Measurements from ENCODE around the gene CHRNA5. TPM values are rescaled to one million over a fixed set of nuclear protein-coding genes. Genes with fewer than 3 reads are reported as not detected.

Gene CHRNA5
- total and polyA plus RNA-seq, 2 donors from 2014 or later = 0.41 to 0.76 TPM

DNA sequence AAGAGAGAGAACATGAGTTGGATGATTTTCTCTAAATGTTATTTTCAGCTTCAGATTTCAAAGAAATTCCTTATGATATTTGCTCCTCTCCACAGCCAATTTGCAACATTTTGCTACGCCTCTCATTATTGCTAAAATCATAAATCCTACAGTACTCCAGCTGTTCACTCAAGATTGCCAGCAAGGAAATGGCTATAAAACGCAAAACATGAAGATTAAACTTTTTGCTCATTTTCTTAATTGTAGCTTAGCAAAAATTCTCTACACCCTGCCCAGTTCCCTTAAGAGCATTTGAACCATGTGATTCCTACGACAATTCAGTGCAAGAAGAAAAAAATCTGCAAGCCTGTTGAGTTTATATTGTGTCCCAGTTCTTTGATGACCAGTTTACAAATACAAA is 48.7 kb downstream of the CHRNA5 start:
- no peaks in the 10 kb centered on the region for H3K4me1 ChIP-seq (ENCODE audit: control insufficient read depth in 2 of 3, insufficient read depth in 2 of 3, low read depth in 1 of 3, low read length in 3 of 3)
- no peak for TF ChIP-seq CTCF (IDR thresholded peaks at IDR 0.05; ENCODE audit: borderline replicate concordance, extremely low read depth, insufficient read depth)
- DNase-seq (peak in 1 of 5 donors; percentile 57), FAIRE-seq (no peak)
- no peaks in the 10 kb centered on the region for H3K9me3 ChIP-seq (ENCODE audit: control insufficient read depth in 2 of 3, insufficient read depth in 1 of 3, low read length in 3 of 3)
- H3K36me3 ChIP-seq (ENCODE audit: control insufficient read depth in 2 of 3, insufficient read depth in 3 of 3, low read length in 3 of 3) = no peaks in the 10 kb centered on the region
- no peak overlapping the region for H3K9ac ChIP-seq (ENCODE audit: low read length in 3 of 3)
- intact Hi-C loops (cut with DNase I) = no loop called here
- H3K27ac ChIP-seq (ENCODE audit: low read depth in 2 of 2, low read length in 2 of 2) = no peak overlapping the region
- peaks cover 2% of the 10 kb centered on the region for H3K27me3 ChIP-seq (ENCODE audit: control insufficient read depth, insufficient read depth, low read length)
- no peak overlapping the region for H3K4me3 ChIP-seq (ENCODE audit: low read length in 3 of 3)

DNA sequence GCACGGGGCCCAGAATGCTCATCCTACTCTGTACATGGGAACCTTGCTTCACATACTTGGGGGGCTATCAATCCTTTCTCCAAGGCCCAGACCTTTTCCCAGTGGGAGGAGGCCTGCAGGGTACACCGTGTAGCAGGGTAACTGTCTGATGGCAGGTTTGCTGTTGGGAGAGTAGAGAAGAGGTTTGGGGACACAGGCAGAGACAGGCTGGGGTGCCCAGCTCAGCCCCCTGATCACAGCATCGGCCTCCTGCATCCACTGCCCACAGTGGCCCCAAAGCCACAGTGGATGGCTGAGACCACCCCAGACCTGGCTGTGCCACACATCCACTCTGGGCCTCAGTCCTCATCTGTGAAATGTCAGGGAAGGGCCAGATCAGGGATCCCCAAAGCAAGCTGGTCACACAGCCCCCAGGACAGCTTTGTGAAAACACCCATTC is 49.9 kb downstream of the CHRNA5 start:
- peaks cover 3% of the 10 kb centered on the region for H3K27me3 ChIP-seq (ENCODE audit: control insufficient read depth, insufficient read depth, low read length)
- no peaks in the 10 kb centered on the region for H3K9me3 ChIP-seq (ENCODE audit: control insufficient read depth in 2 of 3, insufficient read depth in 1 of 3, low read length in 3 of 3)
- no peak for DNase-seq
- H3K4me1 ChIP-seq (ENCODE audit: control insufficient read depth in 2 of 3, insufficient read depth in 2 of 3, low read depth in 1 of 3, low read length in 3 of 3) = no peaks in the 10 kb centered on the region
- H3K36me3 ChIP-seq (ENCODE audit: control insufficient read depth in 2 of 3, insufficient read depth in 3 of 3, low read length in 3 of 3) = no peaks in the 10 kb centered on the region
- no peak overlapping the region for H3K9ac ChIP-seq (ENCODE audit: low read length in 3 of 3)
- no peak overlapping the region for H3K4me3 ChIP-seq (ENCODE audit: low read length in 3 of 3)
- intact Hi-C loops (cut with DNase I) = no loop called here
- no peak overlapping the region for H3K27ac ChIP-seq (ENCODE audit: low read depth in 2 of 2, low read length in 2 of 2)
- no peak for FAIRE-seq
- no peak for TF ChIP-seq CTCF (IDR thresholded peaks at IDR 0.05; ENCODE audit: borderline replicate concordance, extremely low read depth, insufficient read depth)

DNA sequence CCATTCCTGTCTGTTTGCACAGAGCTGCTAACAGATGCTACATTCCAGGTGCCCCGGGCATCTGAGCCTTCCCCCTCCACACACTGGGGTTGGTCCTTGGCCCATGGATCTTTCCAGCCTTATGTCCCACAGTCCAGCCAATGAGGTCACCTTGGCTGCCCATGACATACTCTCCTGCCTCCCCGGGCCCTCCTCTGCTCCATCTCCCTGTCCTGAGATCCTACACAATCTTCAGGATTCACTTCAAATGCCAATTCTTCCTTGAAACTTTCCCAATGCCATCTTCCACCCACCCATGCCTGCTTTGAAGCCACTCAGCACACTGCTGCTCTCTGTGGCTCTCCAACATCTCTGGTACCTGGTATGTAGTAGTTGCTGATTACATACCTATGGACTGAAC is 51.2 kb downstream of the CHRNA5 start:
- intact Hi-C loops (cut with DNase I) = no loop called here
- Histone ChIP-seq H3K27ac (ENCODE audit: low read depth in 2 of 2, low read length in 2 of 2) (no peak overlapping the region), H3K4me3 (ENCODE audit: low read length in 3 of 3) (no peak overlapping the region), H3K4me1 (ENCODE audit: control insufficient read depth in 2 of 3, insufficient read depth in 2 of 3, low read depth in 1 of 3, low read length in 3 of 3) (no peaks in the 10 kb centered on the region), H3K9ac (ENCODE audit: low read length in 3 of 3) (no peak overlapping the region), H3K36me3 (ENCODE audit: control insufficient read depth in 2 of 3, insufficient read depth in 3 of 3, low read length in 3 of 3) (no peaks in the 10 kb centered on the region), H3K27me3 (ENCODE audit: control insufficient read depth, insufficient read depth, low read length) (peaks cover 3% of the 10 kb centered on the region), H3K9me3 (ENCODE audit: control insufficient read depth in 2 of 3, insufficient read depth in 1 of 3, low read length in 3 of 3) (no peaks in the 10 kb centered on the region)
- no peak for FAIRE-seq
- TF ChIP-seq CTCF (IDR thresholded peaks at IDR 0.05; ENCODE audit: borderline replicate concordance, extremely low read depth, insufficient read depth) = no peak
- no peak for DNase-seq

GRCh38 chr15:78617076-78617475 is 51.8 kb downstream of the CHRNA5 start:
- TF ChIP-seq CTCF (IDR thresholded peaks at IDR 0.05; ENCODE audit: borderline replicate concordance, extremely low read depth, insufficient read depth) = no peak
- no peaks in the 10 kb centered on the region for H3K4me1 ChIP-seq (ENCODE audit: control insufficient read depth in 2 of 3, insufficient read depth in 2 of 3, low read depth in 1 of 3, low read length in 3 of 3)
- no peak overlapping the region for H3K4me3 ChIP-seq (ENCODE audit: low read length in 3 of 3)
- H3K27me3 ChIP-seq (ENCODE audit: control insufficient read depth, insufficient read depth, low read length) = peaks cover 3% of the 10 kb centered on the region
- no peaks in the 10 kb centered on the region for H3K9me3 ChIP-seq (ENCODE audit: control insufficient read depth in 2 of 3, insufficient read depth in 1 of 3, low read length in 3 of 3)
- H3K36me3 ChIP-seq (ENCODE audit: control insufficient read depth in 2 of 3, insufficient read depth in 3 of 3, low read length in 3 of 3) = no peaks in the 10 kb centered on the region
- FAIRE-seq = no peak
- no peak overlapping the region for H3K27ac ChIP-seq (ENCODE audit: low read depth in 2 of 2, low read length in 2 of 2)
- no peak overlapping the region for H3K9ac ChIP-seq (ENCODE audit: low read length in 3 of 3)
- no peak for DNase-seq
- intact Hi-C loops (cut with DNase I) = no loop called here
